Skeletal muscle satellite cell (primary cell): ENCODE data around the gene BBS7.
A peak's percentile ranks its signal among the peaks of the same experiment; 100 is the strongest.

Experiments used
- H3K27me3 ChIP-seq: 2 replicates; pipeline ENCODE4 v1.7.0; 2013; ENCODE audit warnings: low read length; ENCODE audit not compliant: control insufficient read depth, insufficient read depth
- H3K36me3 ChIP-seq: 2 replicates; pipeline ENCODE4 v1.7.0; 2013; ENCODE audit warnings: mild to moderate bottlenecking, control low read depth, low read length; ENCODE audit not compliant: insufficient read depth
- H3K4me1 ChIP-seq: 2 replicates; pipeline ENCODE4 v1.7.0; 2013; ENCODE audit warnings: low read length; ENCODE audit not compliant: control insufficient read depth, insufficient read depth
- H3K4me2 ChIP-seq: 2 replicates; pipeline ENCODE4 v1.7.0; 2013; ENCODE audit warnings: mild to moderate bottlenecking, low read length
- H3K4me3 ChIP-seq: 2 replicates; pipeline ENCODE4 v1.7.0; 2013; ENCODE audit warnings: low read length
- H3K9ac ChIP-seq: 2 replicates; pipeline ENCODE4 v1.7.0; 2013; ENCODE audit warnings: mild to moderate bottlenecking, low read depth, low read length, moderate library complexity
- H3K9me3 ChIP-seq: replicated peaks from 2 replicates; pipeline ENCODE4 v1.7.0; 2013; ENCODE audit warnings: mild to moderate bottlenecking, control low read depth, low read length

BBS7 gene

GRCh38 chr4:121789960-121790829, 80.1 kb downstream of the BBS7 start:
- Histone ChIP-seq H3K9ac (peak overlapping the region; percentile 68), H3K27me3 (no peaks in the 10 kb centered on the region), H3K4me2 (peak overlapping the region; percentile 49), H3K4me1 (peaks cover 68% of the 10 kb centered on the region), H3K36me3 (no peaks in the 10 kb centered on the region), H3K4me3 (no peak overlapping the region), H3K9me3 (no peaks in the 10 kb centered on the region)

- Histone ChIP-seq H3K4me2 (peak overlapping the region; percentile 49), H3K36me3 (no peaks in the 10 kb centered on the region), H3K9ac (peak overlapping the region; percentile 68), H3K9me3 (no peaks in the 10 kb centered on the region), H3K4me1 (peaks cover 71% of the 10 kb centered on the region), H3K27me3 (no peaks in the 10 kb centered on the region), H3K4me3 (peak overlapping the region; percentile 24)
These were observed 80.8 kb downstream of the BBS7 start for GRCh38 chr4:121789455-121789854.

- Histone ChIP-seq H3K9me3 (no peaks in the 10 kb centered on the region), H3K27me3 (no peaks in the 10 kb centered on the region), H3K36me3 (no peaks in the 10 kb centered on the region), H3K4me3 (no peak overlapping the region), H3K9ac (peak overlapping the region; percentile 68), H3K4me1 (peaks cover 74% of the 10 kb centered on the region), H3K4me2 (peak overlapping the region; percentile 49)
These were observed 81.4 kb downstream of the BBS7 start for GRCh38 chr4:121788896-121789295.

GRCh38 chr4:121786221-121786620, 84.1 kb downstream of the BBS7 start:
- Histone ChIP-seq H3K4me1 (peaks cover 70% of the 10 kb centered on the region), H3K4me3 (no peak overlapping the region), H3K9me3 (no peaks in the 10 kb centered on the region), H3K27me3 (no peaks in the 10 kb centered on the region), H3K9ac (peak overlapping the region; percentile 86), H3K4me2 (no peak overlapping the region), H3K36me3 (no peaks in the 10 kb centered on the region)

GRCh38 chr4:121785479-121785878, 84.8 kb downstream of the BBS7 start:
- Histone ChIP-seq H3K9ac (peak overlapping the region; percentile 86), H3K4me1 (peaks cover 62% of the 10 kb centered on the region), H3K4me3 (peak overlapping the region; percentile 59), H3K9me3 (no peaks in the 10 kb centered on the region), H3K36me3 (no peaks in the 10 kb centered on the region), H3K27me3 (no peaks in the 10 kb centered on the region), H3K4me2 (peak overlapping the region; percentile 77)

GRCh38 chr4:121784975-121785374, 85.3 kb downstream of the BBS7 start:
- no peaks in the 10 kb centered on the region for H3K9me3 ChIP-seq
- H3K4me1 ChIP-seq: peaks cover 58% of the 10 kb centered on the region
- H3K36me3 ChIP-seq: no peaks in the 10 kb centered on the region
- peak overlapping the region; percentile 77 for H3K4me2 ChIP-seq
- H3K27me3 ChIP-seq: no peaks in the 10 kb centered on the region
- peak overlapping the region; percentile 59 for H3K4me3 ChIP-seq
- peak overlapping the region; percentile 86 for H3K9ac ChIP-seq

- Histone ChIP-seq H3K27me3 (no peaks in the 10 kb centered on the region), H3K4me2 (peak overlapping the region; percentile 60), H3K4me3 (peak overlapping the region; percentile 44), H3K4me1 (peaks cover 58% of the 10 kb centered on the region), H3K9me3 (no peaks in the 10 kb centered on the region), H3K9ac (peak overlapping the region; percentile 79), H3K36me3 (no peaks in the 10 kb centered on the region)
These were observed 85.9 kb downstream of the BBS7 start for GRCh38 chr4:121784401-121784800.

GRCh38 chr4:121783210-121783609, 87.1 kb downstream of the BBS7 start:
- H3K4me3 ChIP-seq: no peak overlapping the region
- H3K9ac ChIP-seq: no peak overlapping the region
- no peak overlapping the region for H3K4me2 ChIP-seq
- no peaks in the 10 kb centered on the region for H3K27me3 ChIP-seq
- no peaks in the 10 kb centered on the region for H3K9me3 ChIP-seq
- H3K4me1 ChIP-seq: peaks cover 58% of the 10 kb centered on the region
- H3K36me3 ChIP-seq: no peaks in the 10 kb centered on the region

- Histone ChIP-seq H3K4me2 (peak overlapping the region; percentile 53), H3K9ac (no peak overlapping the region), H3K36me3 (no peaks in the 10 kb centered on the region), H3K27me3 (no peaks in the 10 kb centered on the region), H3K9me3 (no peaks in the 10 kb centered on the region), H3K4me3 (no peak overlapping the region), H3K4me1 (peaks cover 47% of the 10 kb centered on the region)
These were observed 91.2 kb downstream of the BBS7 start for GRCh38 chr4:121778991-121779628.

GRCh38 chr4:121777625-121778024, 92.6 kb downstream of the BBS7 start:
- H3K9ac ChIP-seq: peak overlapping the region; percentile 5
- peaks cover 42% of the 10 kb centered on the region for H3K4me1 ChIP-seq
- H3K36me3 ChIP-seq: no peaks in the 10 kb centered on the region
- H3K4me3 ChIP-seq: no peak overlapping the region
- peak overlapping the region; percentile 10 for H3K4me2 ChIP-seq
- no peaks in the 10 kb centered on the region for H3K27me3 ChIP-seq
- H3K9me3 ChIP-seq: no peaks in the 10 kb centered on the region

- no peaks in the 10 kb centered on the region for H3K9me3 ChIP-seq
- no peak overlapping the region for H3K9ac ChIP-seq
- peak overlapping the region; percentile 2 for H3K4me2 ChIP-seq
- peaks cover 42% of the 10 kb centered on the region for H3K4me1 ChIP-seq
- H3K4me3 ChIP-seq: no peak overlapping the region
- no peaks in the 10 kb centered on the region for H3K27me3 ChIP-seq
- no peaks in the 10 kb centered on the region for H3K36me3 ChIP-seq
These were observed 93.5 kb downstream of the BBS7 start for GRCh38 chr4:121776610-121777401.
